CD4-positive, CD25-positive, alpha-beta regulatory T cell (primary cell): ENCODE measurements around the gene SMDT1. TPM values are rescaled to one million over a fixed set of nuclear protein-coding genes. Genes with fewer than 3 reads are reported as not detected.
"Not testable (repeated sequence)": the region's sequence is repeated elsewhere in the genome, so short reads cannot be mapped to it uniquely, and the experiment has no call there.

Experiments
- ATAC-seq, 2 donors: fragments of 150-1000 bp; cut with Tn5 transposase; one replicate each; pipeline ENCODE4 v1.10.0; 2021; ENCODE audit warnings: low read depth in 2 of 2, moderate number of reproducible peaks in 2 of 2, moderate library complexity in 1 of 2
- DNase-seq, 3 donors: peaks; one replicate each; pipeline versions ENCODE4 v3.0.0 to v3.0.0-alpha.2; 2012 to 2022; ENCODE audit warnings: mixed read lengths in 1 of 3
- H3K27ac ChIP-seq: one replicate; pipeline ENCODE4 v1.7.0; 2013; ENCODE audit warnings: mild to moderate bottlenecking, low read length; ENCODE audit not compliant: insufficient read depth, poor library complexity, severe bottlenecking
- H3K27me3 ChIP-seq: one replicate; pipeline ENCODE4 v1.7.0; 2013; ENCODE audit warnings: low read length; ENCODE audit not compliant: control insufficient read depth, insufficient read depth
- H3K36me3 ChIP-seq: one replicate; pipeline ENCODE4 v1.7.0; 2013; ENCODE audit warnings: mild to moderate bottlenecking, low read length, moderate library complexity; ENCODE audit not compliant: control insufficient read depth, insufficient read depth
- H3K4me1 ChIP-seq: 2 replicates; pipeline ENCODE4 v1.7.0; 2013; ENCODE audit warnings: mild to moderate bottlenecking, low read length; ENCODE audit not compliant: insufficient read depth, control insufficient read depth, poor library complexity, severe bottlenecking
- H3K4me3 ChIP-seq: one replicate; pipeline ENCODE4 v1.7.0; 2013; ENCODE audit warnings: low read depth, mild to moderate bottlenecking, low read length, moderate library complexity
- H3K9me3 ChIP-seq, 2 experiments: 1 replicate in 1 of 2; 2 replicates in 1 of 2; pipeline ENCODE4 v1.7.0; 2013; ENCODE audit warnings: low read length in 2 of 2, mild to moderate bottlenecking in 1 of 2, moderate library complexity in 1 of 2; ENCODE audit not compliant: control insufficient read depth in 2 of 2
- H3K27ac Mint-ChIP-seq, 3 donors: one replicate each; pipeline ENCODE4 v1.8.0; 2020 to 2022; ENCODE audit warnings: mild to moderate bottlenecking in 3 of 3, mixed read lengths in 3 of 3, moderate library complexity in 2 of 3
- H3K27me3 Mint-ChIP-seq: one replicate; pipeline ENCODE4 v1.8.0; 2022; ENCODE audit warnings: mild to moderate bottlenecking, mixed read lengths
- H3K36me3 Mint-ChIP-seq: one replicate; pipeline ENCODE4 v1.8.0; 2020; ENCODE audit warnings: mixed read lengths
- H3K4me1 Mint-ChIP-seq, 4 donors: one replicate each; pipeline ENCODE4 v1.8.0; 2020 to 2022; ENCODE audit warnings: mixed read lengths in 4 of 4, mild to moderate bottlenecking in 1 of 4
- H3K4me3 Mint-ChIP-seq, 4 donors: one replicate each; pipeline ENCODE4 v1.8.0; 2020 to 2022; ENCODE audit warnings: mild to moderate bottlenecking in 4 of 4, mixed read lengths in 4 of 4, moderate library complexity in 3 of 4
- H3K9me3 Mint-ChIP-seq, 7 donors: one replicate each; pipeline ENCODE4 v1.8.0; 2020 to 2022; ENCODE audit warnings: mixed read lengths in 7 of 7, mild to moderate bottlenecking in 3 of 7, moderate library complexity in 2 of 7
- polyA plus RNA-seq, 4 donors: library from polyadenylated mRNA; unstranded; fragments of 300-500 nt; fragmentation: Illumina TruSeq; gene quantifications; one replicate each; pipeline ENCODE4 v1.2.3, GENCODE V29; 2021
- total RNA-seq: library from RNA; stranded (reverse); gene quantifications from one replicate; pipeline ENCODE4 v1.2.3, GENCODE V29; 2022

The SMDT1 gene
- total and polyA plus RNA-seq, 5 donors from 2014 or later: 77.0 to 263 (median 139) TPM

GRCh38 chr22:42120231-42121021, 40.9 kb downstream of the SMDT1 start:
- Histone ChIP-seq H3K4me3 (peak overlapping the region; percentile 86), H3K27ac (peak overlapping the region; percentile 61), H3K4me1 (peaks cover 24% of the 10 kb centered on the region)
- H3K9me3 ChIP-seq, H3K27me3 ChIP-seq, H3K27me3 Mint-ChIP-seq, H3K36me3 Mint-ChIP-seq, H3K36me3 ChIP-seq: not testable (repeated sequence)
- Mint-ChIP-seq H3K4me1 (peaks cover 29 to 44% (median 38%) of the 10 kb centered on the region in 4 donors), H3K4me3 (peak overlapping the region; percentile 61 to 88 (median 74)), H3K27ac (peak overlapping the region; percentile 89 to 99 (median 89)), H3K9me3 (peaks cover 0 to 13% (median 3%) of the 10 kb centered on the region in 7 donors)
- DNase-seq: peak in 2 of 3 donors; percentile 50 to 83
- ATAC-seq: peak; percentile 77

GRCh38 chr22:42123529-42123928, 44.0 kb downstream of the SMDT1 start:
- H3K9me3 ChIP-seq, H3K27ac ChIP-seq, H3K9me3 Mint-ChIP-seq, DNase-seq, H3K27ac Mint-ChIP-seq, H3K27me3 ChIP-seq, H3K36me3 ChIP-seq, ATAC-seq, H3K36me3 Mint-ChIP-seq, H3K4me3 ChIP-seq, H3K27me3 Mint-ChIP-seq, H3K4me3 Mint-ChIP-seq: not testable (repeated sequence)
- peaks cover 24% of the 10 kb centered on the region for H3K4me1 ChIP-seq
- H3K4me1 Mint-ChIP-seq: peaks cover 28 to 42% (median 35%) of the 10 kb centered on the region in 4 donors

- no peaks in the 10 kb centered on the region for H3K36me3 Mint-ChIP-seq
- no peaks in the 10 kb centered on the region for H3K27me3 Mint-ChIP-seq
These were observed 48.1 kb downstream of the SMDT1 start for GRCh38 chr22:42127606-42128005.

GRCh38 chr22:42128007-42128406, 48.5 kb downstream of the SMDT1 start:
- not testable (repeated sequence) for H3K4me1 Mint-ChIP-seq, H3K36me3 ChIP-seq, H3K9me3 Mint-ChIP-seq, H3K27ac Mint-ChIP-seq, H3K4me1 ChIP-seq, H3K4me3 Mint-ChIP-seq, H3K27me3 Mint-ChIP-seq, H3K27ac ChIP-seq, H3K36me3 Mint-ChIP-seq, DNase-seq, ATAC-seq, H3K4me3 ChIP-seq, H3K27me3 ChIP-seq, H3K9me3 ChIP-seq

More at GRCh38 chr22:42127606-42128005, 48.1 kb downstream of the SMDT1 start:
- ATAC-seq: no peak
- Mint-ChIP-seq H3K4me3 (no peak overlapping the region), H3K27ac (no peak overlapping the region), H3K9me3 (no peaks in the 10 kb centered on the region), H3K4me1 (peaks cover 0 to 2% (median under 1%) of the 10 kb centered on the region in 4 donors)
- no peak for DNase-seq
- Histone ChIP-seq H3K9me3 (no peaks in the 10 kb centered on the region), H3K36me3 (no peaks in the 10 kb centered on the region), H3K4me1 (no peaks in the 10 kb centered on the region), H3K27ac (no peak overlapping the region), H3K27me3 (no peaks in the 10 kb centered on the region), H3K4me3 (no peak overlapping the region)

GRCh38 chr22:42128776-42129694, 49.5 kb downstream of the SMDT1 start:
- H3K4me1 ChIP-seq, ATAC-seq, H3K4me3 ChIP-seq, H3K9me3 Mint-ChIP-seq, H3K36me3 ChIP-seq, H3K27me3 Mint-ChIP-seq, DNase-seq, H3K27ac ChIP-seq, H3K9me3 ChIP-seq, H3K27me3 ChIP-seq, H3K4me1 Mint-ChIP-seq, H3K4me3 Mint-ChIP-seq, H3K36me3 Mint-ChIP-seq: not testable (repeated sequence)
- H3K27ac Mint-ChIP-seq: peak overlapping the region in 1 of 3 donors; percentile 81

- not testable (repeated sequence) for H3K27ac ChIP-seq, H3K27me3 ChIP-seq, H3K36me3 ChIP-seq, H3K36me3 Mint-ChIP-seq, ATAC-seq, DNase-seq, H3K27me3 Mint-ChIP-seq, H3K4me1 ChIP-seq, H3K4me3 Mint-ChIP-seq, H3K9me3 ChIP-seq, H3K4me1 Mint-ChIP-seq, H3K9me3 Mint-ChIP-seq, H3K4me3 ChIP-seq
- peak overlapping the region in 1 of 3 donors; percentile 82 for H3K27ac Mint-ChIP-seq
These were observed 50.7 kb downstream of the SMDT1 start for GRCh38 chr22:42130182-42130581.

- not testable (repeated sequence) for H3K4me1 ChIP-seq, H3K9me3 Mint-ChIP-seq, H3K4me1 Mint-ChIP-seq, H3K9me3 ChIP-seq, H3K36me3 ChIP-seq, ATAC-seq, H3K36me3 Mint-ChIP-seq, H3K27me3 Mint-ChIP-seq, H3K27me3 ChIP-seq, DNase-seq, H3K27ac ChIP-seq, H3K4me3 ChIP-seq
- H3K4me3 Mint-ChIP-seq: peak within 1 kb of the TSS in 1 of 4 donors; percentile 68
- peak within 1 kb of the TSS; percentile 34 to 82 (median 81) for H3K27ac Mint-ChIP-seq
These were observed 51.3 kb downstream of the SMDT1 start, which contains the start of gene CYP2D6 for GRCh38 chr22:42130639-42131431. CYP2D6 (minus strand) TSS chr22:42130810; CDS start chr22:42130791, 19 bp downstream.
